ENCODE measurements around the gene SNX24.

Gene SNX24

GRCh38 chr5:122996091-122996490 is 150.7 kb downstream of the SNX24 start:
- ChIA-PET POLR2A (ENCODE audit: low non-redundant PET) (interaction anchor here (0.6 kb wide), 1 partner anchor 358 kb away, joined by 3 read pairs; no protein-coding TSS in a partner anchor), CTCF (interaction anchor here (0.6 kb wide), 1 partner anchor 25 kb away, joined by 4 read pairs; no protein-coding TSS in a partner anchor)
- H3K27ac ChIP-seq, result no peak overlapping the region
- DNase-seq (ENCODE audit: low spot score), result no peak
- TF ChIP-seq CTCF (conservative IDR thresholded peaks at IDR 0.05; ENCODE audit: low read depth), result no peak

DNA sequence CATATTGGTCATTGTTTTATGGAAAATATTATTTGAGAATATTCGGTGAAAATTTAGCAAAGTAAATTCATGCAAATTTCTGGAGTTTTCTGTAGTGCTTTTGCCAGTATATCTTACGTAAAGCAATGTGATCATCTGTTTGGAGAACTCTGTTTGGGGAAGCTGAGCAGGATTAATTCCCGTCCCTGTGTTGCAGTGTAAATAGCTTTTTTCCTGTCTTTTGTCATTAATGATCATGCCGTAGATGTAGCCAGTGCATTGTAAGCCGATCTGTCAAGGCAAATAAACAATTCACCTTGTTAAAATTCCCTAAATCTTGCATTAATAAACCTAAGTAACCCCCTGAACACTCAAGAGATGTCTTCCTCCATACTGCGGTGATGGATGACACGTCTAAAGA is 151.9 kb downstream of the SNX24 start:
- TF ChIP-seq CTCF (conservative IDR thresholded peaks at IDR 0.05; ENCODE audit: low read depth), result no peak
- CTCF ChIA-PET, result no interaction called here
- POLR2A ChIA-PET (ENCODE audit: low non-redundant PET), result no interaction called here

DNA sequence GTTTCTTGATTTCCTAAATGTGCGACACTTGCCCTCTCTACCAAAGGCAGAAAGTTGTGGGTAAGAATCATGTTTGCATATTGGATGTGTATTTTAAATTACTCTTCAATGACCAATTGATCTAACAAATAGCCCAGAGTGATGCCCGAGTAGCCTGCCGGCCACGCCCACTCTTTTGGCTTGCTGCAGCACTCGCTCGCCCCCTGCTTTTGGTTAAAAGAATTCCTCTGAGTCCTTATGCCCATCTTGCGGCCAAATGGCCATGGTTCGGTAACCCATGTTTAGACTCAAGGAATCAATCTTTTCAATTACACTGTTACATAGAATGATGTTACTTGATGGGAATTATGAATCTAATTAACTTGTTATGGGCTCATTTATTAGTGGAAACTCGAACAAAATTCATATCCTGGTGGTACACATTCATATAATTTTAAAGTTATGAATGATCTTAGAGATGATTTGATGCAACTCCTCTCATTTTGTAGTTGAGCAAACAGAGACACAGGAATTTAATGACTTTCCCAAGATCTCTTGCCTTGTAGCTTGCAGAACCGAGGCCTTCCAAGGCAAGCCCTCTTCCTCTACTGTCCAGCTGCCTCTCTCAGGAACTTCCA is 154.6 kb downstream of the SNX24 start:
- DNase-seq (ENCODE audit: low spot score), result peak; percentile 32
- ChIA-PET POLR2A (ENCODE audit: low non-redundant PET) (interaction anchor here (0.5 kb wide), 1 partner anchor 14 kb away, joined by 6 read pairs; no protein-coding TSS in a partner anchor), CTCF (interaction anchor here (0.5 to 0.6 kb wide), 2 partner anchors 33 to 260 kb away, joined by 3 read pairs; no protein-coding TSS in a partner anchor)
- no peak for TF ChIP-seq CTCF (conservative IDR thresholded peaks at IDR 0.05; ENCODE audit: low read depth)
- H3K27ac ChIP-seq, result no peak overlapping the region

More for the DNA sequence above, 151.9 kb downstream of the SNX24 start:
- H3K27ac ChIP-seq, result no peak overlapping the region
- DNase-seq (ENCODE audit: low spot score), result no peak

DNA sequence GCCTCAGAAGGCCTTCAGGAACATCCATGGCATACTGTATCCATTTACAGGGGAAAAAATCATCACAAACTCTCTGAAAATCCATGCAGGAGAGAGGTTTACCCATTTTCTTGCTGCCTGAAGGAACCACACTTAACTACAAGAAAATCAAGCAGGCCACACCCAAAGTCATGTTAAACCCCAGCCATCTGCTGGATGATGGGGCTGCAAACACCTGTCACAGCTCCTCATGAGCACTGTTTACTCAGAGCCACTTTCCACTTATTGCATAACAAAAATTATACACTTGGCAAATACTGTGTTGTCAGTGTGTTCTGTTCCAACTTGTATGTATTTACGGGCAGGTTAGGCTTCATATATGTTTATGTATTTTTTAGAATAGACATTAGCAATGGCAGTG is 155.3 kb downstream of the SNX24 start:
- no peak for DNase-seq (ENCODE audit: low spot score)
- ChIA-PET CTCF (interaction anchor here (0.5 to 0.6 kb wide), 2 partner anchors 34 to 300 kb away, joined by 3 read pairs; no protein-coding TSS in a partner anchor), POLR2A (ENCODE audit: low non-redundant PET) (interaction anchor here (0.5 kb wide), 1 partner anchor 13 kb away, joined by 6 read pairs; no protein-coding TSS in a partner anchor)
- no peak overlapping the region for H3K27ac ChIP-seq
- TF ChIP-seq CTCF (conservative IDR thresholded peaks at IDR 0.05; ENCODE audit: low read depth), result no peak

- CTCF ChIA-PET, result no interaction called here
- POLR2A ChIA-PET (ENCODE audit: low non-redundant PET), result no interaction called here
- no peak overlapping the region for H3K27ac ChIP-seq
- DNase-seq (ENCODE audit: low spot score), result no peak
- TF ChIP-seq CTCF (conservative IDR thresholded peaks at IDR 0.05; ENCODE audit: low read depth), result no peak
Measured at GRCh38 chr5:123001808-123002207, 156.4 kb downstream of the SNX24 start.

GRCh38 chr5:123007182-123007581 is 161.8 kb downstream of the SNX24 start:
- POLR2A ChIA-PET (ENCODE audit: low non-redundant PET), result no interaction called here
- no peak overlapping the region for H3K27ac ChIP-seq
- no peak for TF ChIP-seq CTCF (conservative IDR thresholded peaks at IDR 0.05; ENCODE audit: low read depth)
- DNase-seq (ENCODE audit: low spot score), result no peak
- CTCF ChIA-PET, result no interaction called here
